B cell (primary cell): ENCODE measurements around the gene OR6S1. TPM values are rescaled to one million over a fixed set of nuclear protein-coding genes. Genes with fewer than 3 reads are reported as not detected.

Experiments used
- ATAC-seq: fragments of 200-7000 bp; cut with Tn5 transposase; one replicate; pipeline ENCODE4 v1.10.0; 2021; ENCODE audit warnings: low read depth, mild to moderate bottlenecking, moderate number of reproducible peaks, moderate library complexity
- CTCF ChIA-PET: fragments of 350-600 bp; sonication (Branson Sonifier 250); formaldehyde crosslinking; loops from one replicate; lab custom pipeline; 2021; ENCODE audit warnings: antibody characterized with exemption, inconsistent platforms; lab: Charles Lee
- POLR2A ChIA-PET: fragments of 350-600 bp; sonication (Branson Sonifier 250); formaldehyde crosslinking; loops from one replicate; lab custom pipeline; 2021; ENCODE audit warnings: antibody characterized with exemption; lab: Charles Lee
- DNase-seq: peaks from one replicate; pipeline ENCODE4 v3.0.0; 2013
- H2AFZ ChIP-seq: 2 replicates; pipeline ENCODE4 v1.6.1; 2012; ENCODE audit warnings: mild to moderate bottlenecking, low read depth, low read length; ENCODE audit not compliant: insufficient read depth, poor library complexity, severe bottlenecking
- H3K27ac ChIP-seq, 2 donors: 1 replicate in 1 of 2; 2 replicates in 1 of 2; pipeline ENCODE4 v1.5.1; 2012 to 2013; ENCODE audit warnings: low read length in 2 of 2, mild to moderate bottlenecking in 2 of 2, moderate library complexity in 1 of 2
- H3K27me3 ChIP-seq, 4 experiments: fragments of 200-600 bp in 1 of 4; sonication (generic) in 1 of 4; replicated peaks in 1 of 4; 1 replicate in 2 of 4; 2 replicates in 2 of 4; pipeline versions ENCODE4 v1.6.1 to v1.7.0; 2013 to 2016; ENCODE audit warnings: low read length in 3 of 4, mild to moderate bottlenecking in 2 of 4, mixed read lengths in 1 of 4, moderate library complexity in 1 of 4; ENCODE audit not compliant: insufficient read depth in 4 of 4, control insufficient read depth in 3 of 4; ENCODE audit errors: control extremely low read depth in 1 of 4
- H3K36me3 ChIP-seq, 2 experiments: replicated peaks in 1 of 2; 1 replicate in 1 of 2; 2 replicates in 1 of 2; pipeline versions ENCODE4 v1.6.1 to v1.7.1; 2013; ENCODE audit warnings: low read length in 1 of 2; ENCODE audit not compliant: insufficient read depth in 2 of 2, control insufficient read depth in 1 of 2; ENCODE audit errors: control extremely low read depth in 1 of 2, extremely low read depth in 1 of 2
- H3K4me1 ChIP-seq, 2 donors: fragments of 200-600 bp in 1 of 2; sonication (generic) in 1 of 2; 1 replicate in 1 of 2; 2 replicates in 1 of 2; pipeline versions ENCODE4 v1.5.1 to v1.6.1; 2013 to 2017; ENCODE audit warnings: low read length in 2 of 2; ENCODE audit not compliant: control insufficient read depth in 2 of 2, insufficient read depth in 2 of 2
- H3K4me2 ChIP-seq: replicated peaks from 2 replicates; pipeline ENCODE3; 2012; ENCODE audit warnings: mild to moderate bottlenecking, low read depth, low read length; ENCODE audit not compliant: poor library complexity, severe bottlenecking
- H3K4me3 ChIP-seq, 5 experiments: fragments of 200-600 bp in 1 of 5; sonication (generic) in 1 of 5; 1 replicate in 3 of 5; 2 replicates in 2 of 5; pipeline versions ENCODE4 v1.5.1 to v1.7.0; 2011 to 2016; ENCODE audit warnings: low read length in 4 of 5, mild to moderate bottlenecking in 4 of 5, low read depth in 2 of 5, control low read depth in 1 of 5, moderate library complexity in 1 of 5; ENCODE audit not compliant: insufficient read depth in 1 of 5; ENCODE audit errors: control extremely low read depth in 1 of 5, extremely low read depth in 1 of 5
- H3K79me2 ChIP-seq: fragments of 200-600 bp; sonication (generic); one replicate; pipeline ENCODE4 v1.6.0; 2016; ENCODE audit warnings: low read length; ENCODE audit not compliant: control insufficient read depth, insufficient read depth
- H3K9ac ChIP-seq: fragments of 200-600 bp; sonication (generic); 2 replicates; pipeline ENCODE4 v1.6.1; 2017; ENCODE audit warnings: mild to moderate bottlenecking, low read length, moderate library complexity
- H3K9me3 ChIP-seq, 3 donors: one replicate each; pipeline versions ENCODE4 v1.6.1 to v1.7.1; 2013; ENCODE audit warnings: low read length in 2 of 3; ENCODE audit not compliant: control insufficient read depth in 2 of 3, insufficient read depth in 1 of 3; ENCODE audit errors: control extremely low read depth in 1 of 3
- H4K20me1 ChIP-seq: 2 replicates; pipeline ENCODE4 v1.6.0; 2012; ENCODE audit warnings: mild to moderate bottlenecking, low read length; ENCODE audit not compliant: insufficient read depth, control insufficient read depth, poor library complexity, severe bottlenecking
- H3K27ac Mint-ChIP-seq: one replicate; pipeline ENCODE4 v1.8.0; 2021; ENCODE audit warnings: mixed read lengths
- H3K27me3 Mint-ChIP-seq: one replicate; pipeline ENCODE4 v1.8.0; 2021; ENCODE audit warnings: mixed read lengths
- H3K4me1 Mint-ChIP-seq: one replicate; pipeline ENCODE4 v1.8.0; 2021; ENCODE audit warnings: mixed read lengths
- H3K4me3 Mint-ChIP-seq: one replicate; pipeline ENCODE4 v1.8.0; 2021; ENCODE audit warnings: mixed read lengths
- H3K9me3 Mint-ChIP-seq: one replicate; pipeline ENCODE4 v1.8.0; 2022; ENCODE audit warnings: mixed read lengths; ENCODE audit not compliant: insufficient read depth
- CTCF ChIP-seq: fragments of 200-600 bp; IDR thresholded peaks from one replicate; pipeline ENCODE4 v1.8.0; 2022; ENCODE audit warnings: antibody characterized with exemption, mild to moderate bottlenecking
- EZH2 ChIP-seq: IDR thresholded peaks from 2 replicates; pipeline ENCODE4 v1.6.1; 2012; ENCODE audit warnings: borderline replicate concordance, low read depth, mild to moderate bottlenecking, moderate library complexity, low read length; ENCODE audit not compliant: insufficient read depth, poor library complexity, severe bottlenecking
- WGBS: methylation state at CpG from one replicate; pipeline ENCODE4 v1.1.5; 2013; ENCODE audit warnings: missing lambda C conversion rate; ENCODE audit not compliant: insufficient coverage; 5-methylcytosine and 5-hydroxymethylcytosine counted together
- intact Hi-C: fragments of 100-400 bp; cut with micrococcal nuclease; formaldehyde crosslinking; loops from one replicate; pipeline ENCODE4 v1.10.0; 2022
- polyA plus RNA-seq: library from polyadenylated mRNA; depleted of rRNA; stranded (reverse); fragments of >200 nt; gene quantifications from 2 replicates; pipeline ENCODE4 v1.2.3, GENCODE V29; 2012
- total RNA-seq, 2 donors: library from RNA; stranded (reverse); fragments of 120-200 nt in 1 of 2; gene quantifications; 1 replicate in 1 of 2; 2 replicates in 1 of 2; pipeline versions ENCODE4 v1.2.3 to v1.2.4, GENCODE V29; 2013 to 2022

The OR6S1 gene
- total and polyA plus RNA-seq, 2 donors (not counting 1 experiment from before 2014, with no cell fraction given) = 0.16 TPM; not detected in 1

GRCh38 chr14:20613094-20614037 is 28.1 kb downstream of the OR6S1 start:
- H3K9ac ChIP-seq = peak overlapping the region; percentile 78
- H3K9me3 Mint-ChIP-seq = no peaks in the 10 kb centered on the region
- no peaks in the 10 kb centered on the region for H3K36me3 ChIP-seq
- intact Hi-C loops = loop anchor here (1.0 to 10.0 kb wide), 9 partner anchors 12 to 491 kb away; partner anchors contain the start of genes PARP2, PIP4P1, RNASE6 and TMEM253
- H3K9me3 ChIP-seq = no peaks in the 10 kb centered on the region
- H3K4me1 Mint-ChIP-seq = peaks cover 9% of the 10 kb centered on the region
- no peaks in the 10 kb centered on the region for H4K20me1 ChIP-seq
- peak; percentile 97 for DNase-seq
- H3K27ac ChIP-seq = peak overlapping the region; percentile 67 to 76
- H3K27me3 Mint-ChIP-seq = peaks cover 5% of the 10 kb centered on the region
- peak overlapping the region; percentile 77 for H3K4me2 ChIP-seq
- H3K4me3 Mint-ChIP-seq = no peak overlapping the region
- peak overlapping the region; percentile 48 for H2AFZ ChIP-seq
- peaks cover 42 to 51% of the 10 kb centered on the region in 2 donors for H3K4me1 ChIP-seq
- ChIA-PET POLR2A (interaction anchor here (1.1 to 2.3 kb wide), 5 partner anchors 18 to 270 kb away, joined by 3 to 30 read pairs (median 7); partner anchors contain the start of genes PARP2, PIP4P1, RNASE4 and TEP1), CTCF (interaction anchor here (0.7 to 3.2 kb wide), 25 partner anchors 9 to 358 kb away, joined by 3 to 28 read pairs (median 4); partner anchors contain the start of genes APEX1, OSGEP, PARP2 and PNP)
- H3K27ac Mint-ChIP-seq = no peak overlapping the region
- H3K79me2 ChIP-seq = no peaks in the 10 kb centered on the region
- ATAC-seq = peak; percentile 73
- WGBS = 2% methylated on average over 24 of the region's 34 CpGs
- peak; percentile 51 for TF ChIP-seq CTCF
- TF ChIP-seq EZH2 = no peak
- H3K27me3 ChIP-seq = peaks cover 0 to 6% (median 0%) of the 10 kb centered on the region in 4 experiments
- H3K4me3 ChIP-seq = peak overlapping the region; percentile 49 to 80 (median 70)
